HL-60 (cell line): ENCODE measurements around the gene CDKN2B.

Source experiments
- DNase-seq, 2 experiments: peaks; one replicate each; pipeline ENCODE4 v3.0.0-alpha.2; 2010 to 2020; ENCODE audit warnings: low read depth in 1 of 2, low spot score in 1 of 2
- H3K27ac ChIP-seq: fragments of 250-450 bp; sonication (Bioruptor Pico); replicated peaks from 2 replicates; pipeline ENCODE4 v1.5.1; 2020; ENCODE audit warnings: mild to moderate bottlenecking, moderate library complexity
- H3K27me3 ChIP-seq: fragments of 250-450 bp; sonication (Bioruptor Pico); 2 replicates; pipeline ENCODE4 v1.5.1; 2021; ENCODE audit warnings: mild to moderate bottlenecking, moderate library complexity; ENCODE audit not compliant: insufficient read depth, poor library complexity, severe bottlenecking
- H3K4me3 ChIP-seq: replicated peaks from 2 replicates; pipeline ENCODE4 v1.5.1; 2011; ENCODE audit warnings: mild to moderate bottlenecking, control low read depth, low read length; ENCODE audit not compliant: insufficient read depth
- GABPA ChIP-seq: IDR thresholded peaks from 2 replicates; pipeline ENCODE4 v1.6.1; 2012; ENCODE audit warnings: low read depth
- POLR2AphosphoS5 ChIP-seq: IDR thresholded peaks from 2 replicates; pipeline ENCODE4 v1.6.1; 2012; ENCODE audit warnings: low read depth
- SPI1 ChIP-seq: IDR thresholded peaks from 2 replicates; pipeline ENCODE4 v1.6.1; 2012; ENCODE audit warnings: low read depth, mild to moderate bottlenecking, borderline replicate concordance
- TF ChIP-seq, protein P1 (sequence below): IDR thresholded peaks from 2 replicates; pipeline ENCODE4 v1.6.1; 2012; ENCODE audit warnings: low read depth; ENCODE audit not compliant: insufficient replicate concordance
- TF ChIP-seq, protein P2 (sequence below): IDR thresholded peaks from one replicate; pipeline ENCODE4 v1.5.1; 2011; ENCODE audit warnings: low read length, control low read depth, inconsistent platforms; ENCODE audit not compliant: insufficient read depth

Gene CDKN2B

DNA sequence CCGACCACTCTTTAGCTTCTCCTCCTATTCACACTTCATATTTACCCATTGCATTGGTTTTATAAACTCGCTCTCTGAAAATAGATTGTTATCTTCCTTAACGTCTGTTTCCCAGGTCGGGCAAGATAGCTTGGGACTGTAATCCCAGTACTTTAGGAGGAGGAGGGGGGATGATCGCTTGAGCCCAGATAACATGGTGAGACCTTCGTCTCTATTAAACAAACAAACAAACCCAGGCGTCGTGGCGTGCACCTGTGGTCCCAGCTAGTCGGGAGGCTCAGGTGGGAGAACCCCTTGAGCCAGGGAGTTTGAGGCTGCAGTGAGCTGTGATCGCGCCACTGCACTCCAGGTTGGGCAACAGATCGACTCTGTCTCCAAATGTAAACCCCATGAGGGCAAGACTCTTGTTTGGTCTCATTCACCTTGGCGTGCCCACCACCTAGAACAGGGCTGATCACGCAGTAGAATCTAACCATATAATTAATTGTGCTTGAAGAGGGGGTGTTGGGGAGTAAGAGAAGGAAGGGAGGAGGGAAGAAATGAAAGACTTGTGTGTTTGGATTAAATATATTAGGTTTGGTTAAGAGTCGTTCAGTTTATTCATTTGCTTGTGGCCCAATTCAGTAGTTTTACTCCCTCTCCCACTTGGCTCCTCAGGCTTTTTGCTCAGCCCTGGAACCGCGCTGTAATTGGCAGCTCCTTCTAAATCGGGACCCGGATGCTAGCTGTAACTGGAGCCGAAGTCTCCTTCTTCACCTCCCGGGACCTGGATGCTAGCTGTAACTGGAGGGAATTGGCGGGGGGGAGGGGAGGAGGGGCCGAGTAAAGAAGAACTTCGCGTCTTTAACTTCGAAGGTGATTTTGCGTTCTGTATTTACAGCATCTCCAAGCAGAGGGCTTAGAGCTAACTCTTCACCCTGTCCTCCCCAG lies 39.8 kb downstream of the CDKN2B start:
- no peak for DNase-seq
- H3K4me3 ChIP-seq, result no peak overlapping the region
- no peak overlapping the region for H3K27ac ChIP-seq
- no peaks in the 10 kb centered on the region for H3K27me3 ChIP-seq
- TF ChIP-seq GABPA (no peak), POLR2AphosphoS5 (no peak), SPI1 (no peak)
- TF ChIP-seq, protein P1, sequence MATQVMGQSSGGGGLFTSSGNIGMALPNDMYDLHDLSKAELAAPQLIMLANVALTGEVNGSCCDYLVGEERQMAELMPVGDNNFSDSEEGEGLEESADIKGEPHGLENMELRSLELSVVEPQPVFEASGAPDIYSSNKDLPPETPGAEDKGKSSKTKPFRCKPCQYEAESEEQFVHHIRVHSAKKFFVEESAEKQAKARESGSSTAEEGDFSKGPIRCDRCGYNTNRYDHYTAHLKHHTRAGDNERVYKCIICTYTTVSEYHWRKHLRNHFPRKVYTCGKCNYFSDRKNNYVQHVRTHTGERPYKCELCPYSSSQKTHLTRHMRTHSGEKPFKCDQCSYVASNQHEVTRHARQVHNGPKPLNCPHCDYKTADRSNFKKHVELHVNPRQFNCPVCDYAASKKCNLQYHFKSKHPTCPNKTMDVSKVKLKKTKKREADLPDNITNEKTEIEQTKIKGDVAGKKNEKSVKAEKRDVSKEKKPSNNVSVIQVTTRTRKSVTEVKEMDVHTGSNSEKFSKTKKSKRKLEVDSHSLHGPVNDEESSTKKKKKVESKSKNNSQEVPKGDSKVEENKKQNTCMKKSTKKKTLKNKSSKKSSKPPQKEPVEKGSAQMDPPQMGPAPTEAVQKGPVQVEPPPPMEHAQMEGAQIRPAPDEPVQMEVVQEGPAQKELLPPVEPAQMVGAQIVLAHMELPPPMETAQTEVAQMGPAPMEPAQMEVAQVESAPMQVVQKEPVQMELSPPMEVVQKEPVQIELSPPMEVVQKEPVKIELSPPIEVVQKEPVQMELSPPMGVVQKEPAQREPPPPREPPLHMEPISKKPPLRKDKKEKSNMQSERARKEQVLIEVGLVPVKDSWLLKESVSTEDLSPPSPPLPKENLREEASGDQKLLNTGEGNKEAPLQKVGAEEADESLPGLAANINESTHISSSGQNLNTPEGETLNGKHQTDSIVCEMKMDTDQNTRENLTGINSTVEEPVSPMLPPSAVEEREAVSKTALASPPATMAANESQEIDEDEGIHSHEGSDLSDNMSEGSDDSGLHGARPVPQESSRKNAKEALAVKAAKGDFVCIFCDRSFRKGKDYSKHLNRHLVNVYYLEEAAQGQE, result no peak
- TF ChIP-seq, protein P2, sequence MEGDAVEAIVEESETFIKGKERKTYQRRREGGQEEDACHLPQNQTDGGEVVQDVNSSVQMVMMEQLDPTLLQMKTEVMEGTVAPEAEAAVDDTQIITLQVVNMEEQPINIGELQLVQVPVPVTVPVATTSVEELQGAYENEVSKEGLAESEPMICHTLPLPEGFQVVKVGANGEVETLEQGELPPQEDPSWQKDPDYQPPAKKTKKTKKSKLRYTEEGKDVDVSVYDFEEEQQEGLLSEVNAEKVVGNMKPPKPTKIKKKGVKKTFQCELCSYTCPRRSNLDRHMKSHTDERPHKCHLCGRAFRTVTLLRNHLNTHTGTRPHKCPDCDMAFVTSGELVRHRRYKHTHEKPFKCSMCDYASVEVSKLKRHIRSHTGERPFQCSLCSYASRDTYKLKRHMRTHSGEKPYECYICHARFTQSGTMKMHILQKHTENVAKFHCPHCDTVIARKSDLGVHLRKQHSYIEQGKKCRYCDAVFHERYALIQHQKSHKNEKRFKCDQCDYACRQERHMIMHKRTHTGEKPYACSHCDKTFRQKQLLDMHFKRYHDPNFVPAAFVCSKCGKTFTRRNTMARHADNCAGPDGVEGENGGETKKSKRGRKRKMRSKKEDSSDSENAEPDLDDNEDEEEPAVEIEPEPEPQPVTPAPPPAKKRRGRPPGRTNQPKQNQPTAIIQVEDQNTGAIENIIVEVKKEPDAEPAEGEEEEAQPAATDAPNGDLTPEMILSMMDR, result no peak

DNA sequence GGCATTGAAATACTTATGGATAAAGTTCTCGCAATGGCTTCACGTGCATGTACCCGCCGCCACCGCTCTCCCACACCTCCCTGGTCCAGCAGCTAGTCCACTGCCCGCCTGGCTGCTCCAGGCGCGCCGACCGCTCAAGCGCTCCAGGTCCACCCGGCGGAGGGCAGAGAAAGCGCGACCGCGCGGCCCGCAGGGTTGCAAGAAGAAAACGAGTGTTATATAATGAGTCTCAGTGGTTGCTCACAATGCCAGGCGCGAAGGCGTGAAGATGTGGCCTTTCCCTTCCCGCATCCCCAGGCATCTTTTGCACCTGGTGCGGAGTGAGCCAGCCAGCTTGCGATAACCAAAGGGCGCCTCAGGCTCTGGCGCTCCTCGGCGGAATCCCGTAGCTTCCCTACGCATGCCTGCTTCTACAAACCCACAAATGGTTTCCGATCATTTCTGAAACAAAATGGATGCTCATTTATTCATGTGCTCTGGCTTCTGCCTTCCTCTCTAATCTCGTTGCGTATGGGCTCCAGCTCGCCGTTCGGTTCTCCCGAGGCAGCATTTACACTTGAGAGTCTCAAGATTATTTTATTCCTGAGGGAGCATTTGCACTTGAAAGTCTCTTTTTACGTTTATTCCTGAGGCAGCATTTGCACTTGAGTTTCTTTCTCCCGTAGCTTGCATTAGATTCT lies 40.6 kb downstream of the CDKN2B start:
- no peak overlapping the region for H3K4me3 ChIP-seq
- DNase-seq, result no peak
- TF ChIP-seq GABPA (no peak), POLR2AphosphoS5 (no peak; the same call in 1 of the 2 replicates), SPI1 (no peak)
- TF ChIP-seq, protein P2, result no peak
- TF ChIP-seq, protein P1, result no peak
- H3K27ac ChIP-seq, result no peak overlapping the region
- no peaks in the 10 kb centered on the region for H3K27me3 ChIP-seq

DNA sequence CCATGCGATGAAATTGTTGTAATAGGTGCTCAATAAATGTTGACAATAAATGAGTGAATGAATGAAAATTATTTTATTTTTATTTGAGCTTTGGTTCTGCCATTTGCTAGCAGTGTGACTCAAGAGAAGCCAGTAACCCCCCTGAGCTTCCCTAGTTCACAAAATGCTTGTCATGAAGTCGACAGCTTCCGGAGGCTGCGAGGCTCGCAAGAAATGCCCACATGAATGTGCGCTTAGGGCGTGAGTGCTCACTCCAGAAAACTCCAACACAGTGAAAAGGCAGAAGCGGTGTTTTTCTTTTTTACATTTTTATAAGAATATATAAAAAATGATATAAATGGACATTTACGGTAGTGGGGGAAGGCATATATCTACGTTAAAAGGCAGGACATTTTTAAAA lies 41.4 kb downstream of the CDKN2B start:
- H3K27ac ChIP-seq, result no peak overlapping the region
- no peak for TF ChIP-seq GABPA
- TF ChIP-seq, protein P1, result no peak
- no peaks in the 10 kb centered on the region for H3K27me3 ChIP-seq
- no peak for DNase-seq
- no peak overlapping the region for H3K4me3 ChIP-seq
